DND-41 (cell line): ENCODE results near the gene TUBAL3.

Experiments
- CTCF ChIP-seq: IDR thresholded peaks from 2 replicates; pipeline ENCODE4 v1.5.1; 2012; ENCODE audit warnings: borderline replicate concordance, low read length, moderate library complexity, mild to moderate bottlenecking; ENCODE audit not compliant: poor library complexity, severe bottlenecking; ENCODE audit errors: extremely low read depth
- EZH2 ChIP-seq: IDR thresholded peaks from 3 replicates; pipeline ENCODE4 v1.6.1; 2012; ENCODE audit warnings: borderline replicate concordance, low read depth, mild to moderate bottlenecking, moderate library complexity, low read length, inconsistent platforms; ENCODE audit not compliant: severe bottlenecking

GRCh38 chr10:5424751-5425150 lies 20.1 kb upstream of the TUBAL3 start:
- TF ChIP-seq CTCF (no peak), EZH2 (no peak)
